ENCODE data around the gene DPT.

DNA sequence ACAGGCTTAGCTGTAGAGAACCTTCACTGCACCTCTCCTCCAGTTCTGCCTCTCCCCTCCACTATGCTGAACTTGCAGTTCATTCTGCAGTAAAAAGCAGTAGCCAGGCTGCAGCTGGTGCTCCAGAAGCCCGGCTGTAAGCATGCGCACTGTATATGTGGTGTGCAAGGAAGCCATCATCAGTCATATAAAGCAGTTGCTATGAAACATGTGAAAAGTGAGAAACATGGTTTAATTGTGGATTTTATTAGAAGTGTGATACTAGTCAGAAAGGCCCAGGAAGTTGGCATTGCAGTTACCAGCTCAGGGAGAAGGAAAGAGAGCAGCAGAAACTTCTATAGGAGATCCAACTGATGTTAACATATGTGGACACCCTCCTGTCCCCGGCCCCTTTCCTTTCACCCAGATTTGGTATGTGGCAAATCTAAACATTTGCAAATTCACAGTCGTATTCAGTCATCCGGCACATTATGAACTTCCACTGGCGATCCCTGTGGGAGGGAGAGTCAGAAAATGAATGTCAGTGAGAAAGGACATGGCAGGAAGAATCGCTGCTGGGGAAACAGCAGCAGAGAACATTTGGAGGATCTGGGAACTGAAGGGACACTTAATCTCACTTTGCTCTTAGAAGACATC is 32.8 kb downstream of the DPT start:
- TF ChIP-seq, protein P1, sequence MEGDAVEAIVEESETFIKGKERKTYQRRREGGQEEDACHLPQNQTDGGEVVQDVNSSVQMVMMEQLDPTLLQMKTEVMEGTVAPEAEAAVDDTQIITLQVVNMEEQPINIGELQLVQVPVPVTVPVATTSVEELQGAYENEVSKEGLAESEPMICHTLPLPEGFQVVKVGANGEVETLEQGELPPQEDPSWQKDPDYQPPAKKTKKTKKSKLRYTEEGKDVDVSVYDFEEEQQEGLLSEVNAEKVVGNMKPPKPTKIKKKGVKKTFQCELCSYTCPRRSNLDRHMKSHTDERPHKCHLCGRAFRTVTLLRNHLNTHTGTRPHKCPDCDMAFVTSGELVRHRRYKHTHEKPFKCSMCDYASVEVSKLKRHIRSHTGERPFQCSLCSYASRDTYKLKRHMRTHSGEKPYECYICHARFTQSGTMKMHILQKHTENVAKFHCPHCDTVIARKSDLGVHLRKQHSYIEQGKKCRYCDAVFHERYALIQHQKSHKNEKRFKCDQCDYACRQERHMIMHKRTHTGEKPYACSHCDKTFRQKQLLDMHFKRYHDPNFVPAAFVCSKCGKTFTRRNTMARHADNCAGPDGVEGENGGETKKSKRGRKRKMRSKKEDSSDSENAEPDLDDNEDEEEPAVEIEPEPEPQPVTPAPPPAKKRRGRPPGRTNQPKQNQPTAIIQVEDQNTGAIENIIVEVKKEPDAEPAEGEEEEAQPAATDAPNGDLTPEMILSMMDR (IDR thresholded peaks at IDR 0.05; ENCODE audit: low read length), result no peak
- no peak for TF ChIP-seq EZH2phosphoT487 (IDR thresholded peaks at IDR 0.05; ENCODE audit: low read length)
- no peak for TF ChIP-seq EZH2 (optimal IDR thresholded peaks at IDR 0.05; ENCODE audit: low read depth, low read length)

All from MM.1S (cell line).